Measurements from ENCODE around the gene BAIAP2L2. TPM values are rescaled to one million over a fixed set of nuclear protein-coding genes. Genes with fewer than 3 reads are reported as not detected.

BAIAP2L2 gene
- total RNA-seq, 1 donor from 2014 or later, result 6.5 TPM

GRCh38 chr22:38089474-38089851, 21.0 kb downstream of the BAIAP2L2 start:
- TF ChIP-seq, protein P1, sequence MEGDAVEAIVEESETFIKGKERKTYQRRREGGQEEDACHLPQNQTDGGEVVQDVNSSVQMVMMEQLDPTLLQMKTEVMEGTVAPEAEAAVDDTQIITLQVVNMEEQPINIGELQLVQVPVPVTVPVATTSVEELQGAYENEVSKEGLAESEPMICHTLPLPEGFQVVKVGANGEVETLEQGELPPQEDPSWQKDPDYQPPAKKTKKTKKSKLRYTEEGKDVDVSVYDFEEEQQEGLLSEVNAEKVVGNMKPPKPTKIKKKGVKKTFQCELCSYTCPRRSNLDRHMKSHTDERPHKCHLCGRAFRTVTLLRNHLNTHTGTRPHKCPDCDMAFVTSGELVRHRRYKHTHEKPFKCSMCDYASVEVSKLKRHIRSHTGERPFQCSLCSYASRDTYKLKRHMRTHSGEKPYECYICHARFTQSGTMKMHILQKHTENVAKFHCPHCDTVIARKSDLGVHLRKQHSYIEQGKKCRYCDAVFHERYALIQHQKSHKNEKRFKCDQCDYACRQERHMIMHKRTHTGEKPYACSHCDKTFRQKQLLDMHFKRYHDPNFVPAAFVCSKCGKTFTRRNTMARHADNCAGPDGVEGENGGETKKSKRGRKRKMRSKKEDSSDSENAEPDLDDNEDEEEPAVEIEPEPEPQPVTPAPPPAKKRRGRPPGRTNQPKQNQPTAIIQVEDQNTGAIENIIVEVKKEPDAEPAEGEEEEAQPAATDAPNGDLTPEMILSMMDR (IDR thresholded peaks at IDR 0.05; ENCODE audit: unreplicated experiment), result no peak
- DNase-seq (ENCODE audit: low spot score, unreplicated experiment), result no peak
- H3K4me1 Mint-ChIP-seq (ENCODE audit: low read depth), result peaks cover 10% of the 10 kb centered on the region
- H3K9me3 Mint-ChIP-seq (ENCODE audit: low read depth), result no peaks in the 10 kb centered on the region
- peaks cover 10% of the 10 kb centered on the region for H3K36me3 Mint-ChIP-seq (ENCODE audit: insufficient read depth)
- peaks cover 3% of the 10 kb centered on the region for H3K27me3 Mint-ChIP-seq
- H3K4me3 Mint-ChIP-seq (ENCODE audit: low read depth), result no peak overlapping the region
- H3K27ac Mint-ChIP-seq, result no peak overlapping the region

GRCh38 chr22:38088629-38089473, 21.6 kb downstream of the BAIAP2L2 start:
- Mint-ChIP-seq H3K27me3 (peaks cover 3% of the 10 kb centered on the region), H3K4me3 (ENCODE audit: low read depth) (no peak overlapping the region), H3K4me1 (ENCODE audit: low read depth) (peaks cover 10% of the 10 kb centered on the region), H3K9me3 (ENCODE audit: low read depth) (no peaks in the 10 kb centered on the region), H3K36me3 (ENCODE audit: insufficient read depth) (peaks cover 9% of the 10 kb centered on the region), H3K27ac (no peak overlapping the region)
- TF ChIP-seq, protein P1 (IDR thresholded peaks at IDR 0.05; ENCODE audit: unreplicated experiment), result no peak
- DNase-seq (ENCODE audit: low spot score, unreplicated experiment), result no peak

- Mint-ChIP-seq H3K4me1 (ENCODE audit: low read depth) (peaks cover 8% of the 10 kb centered on the region), H3K4me3 (ENCODE audit: low read depth) (no peak overlapping the region), H3K27ac (no peak overlapping the region), H3K36me3 (ENCODE audit: insufficient read depth) (peaks cover 4% of the 10 kb centered on the region), H3K27me3 (peaks cover 3% of the 10 kb centered on the region), H3K9me3 (ENCODE audit: low read depth) (no peaks in the 10 kb centered on the region)
- DNase-seq (ENCODE audit: low spot score, unreplicated experiment), result no peak
- TF ChIP-seq, protein P1 (IDR thresholded peaks at IDR 0.05; ENCODE audit: unreplicated experiment), result no peak
These were observed 22.6 kb downstream of the BAIAP2L2 start for GRCh38 chr22:38087855-38088254.

- Mint-ChIP-seq H3K4me3 (ENCODE audit: low read depth) (no peak overlapping the region), H3K27ac (no peak overlapping the region), H3K9me3 (ENCODE audit: low read depth) (no peaks in the 10 kb centered on the region), H3K27me3 (peaks cover 3% of the 10 kb centered on the region), H3K36me3 (ENCODE audit: insufficient read depth) (peaks cover 4% of the 10 kb centered on the region), H3K4me1 (ENCODE audit: low read depth) (peaks cover 8% of the 10 kb centered on the region)
- no peak for DNase-seq (ENCODE audit: low spot score, unreplicated experiment)
- TF ChIP-seq, protein P1 (IDR thresholded peaks at IDR 0.05; ENCODE audit: unreplicated experiment), result no peak
These were observed 23.5 kb downstream of the BAIAP2L2 start for GRCh38 chr22:38086942-38087341.

- TF ChIP-seq, protein P1 (IDR thresholded peaks at IDR 0.05; ENCODE audit: unreplicated experiment), result no peak
- peaks cover 3% of the 10 kb centered on the region for H3K27me3 Mint-ChIP-seq
- H3K9me3 Mint-ChIP-seq (ENCODE audit: low read depth), result no peaks in the 10 kb centered on the region
- no peak overlapping the region for H3K4me3 Mint-ChIP-seq (ENCODE audit: low read depth)
- H3K36me3 Mint-ChIP-seq (ENCODE audit: insufficient read depth), result peaks cover 4% of the 10 kb centered on the region
- DNase-seq (ENCODE audit: low spot score, unreplicated experiment), result no peak
- peaks cover 8% of the 10 kb centered on the region for H3K4me1 Mint-ChIP-seq (ENCODE audit: low read depth)
- H3K27ac Mint-ChIP-seq, result no peak overlapping the region
These were observed 24.3 kb downstream of the BAIAP2L2 start for GRCh38 chr22:38086001-38086845.
